22Rv1 (cell line): ENCODE measurements around the gene BCL11B.

Source experiments
- H3K27ac ChIP-seq: fragments of 450-650 bp; 2 replicates; pipeline ENCODE4 v1.5.1; 2017
- ZFX ChIP-seq: fragments of 450-650 bp; IDR thresholded peaks from 2 replicates; pipeline ENCODE4 v1.6.1; 2017; ENCODE audit warnings: antibody characterized with exemption, borderline replicate concordance
- TF ChIP-seq, protein P1 (sequence below): fragments of 450-650 bp; IDR thresholded peaks from 2 replicates; pipeline ENCODE4 v1.5.1; 2017; ENCODE audit warnings: mild to moderate bottlenecking

BCL11B gene

DNA sequence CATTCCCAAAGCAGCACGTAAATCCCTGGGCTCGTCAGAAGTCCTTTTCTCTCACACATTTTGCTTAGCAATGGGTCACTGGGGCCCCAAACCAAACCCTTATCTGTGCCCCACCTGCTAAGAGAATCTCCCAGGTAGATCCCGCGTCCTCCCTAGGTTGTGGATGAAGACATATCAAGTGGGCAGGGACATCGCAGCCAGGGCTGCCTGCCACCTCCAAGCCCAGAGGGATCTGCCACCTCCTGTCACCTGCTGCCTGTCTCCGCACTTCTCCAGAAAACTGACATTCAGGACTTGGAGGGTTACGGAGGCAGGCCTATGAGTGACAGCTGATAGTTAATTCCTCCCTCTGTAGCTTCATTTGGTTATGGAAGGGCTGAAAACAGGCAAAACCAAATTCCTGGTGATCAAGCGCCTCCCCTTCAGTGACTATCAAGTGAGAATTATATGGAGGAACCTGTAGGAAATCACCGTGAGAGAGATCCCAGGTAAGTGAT, 19.5 kb downstream of the BCL11B start:
- no peak for TF ChIP-seq ZFX
- TF ChIP-seq, protein P1, sequence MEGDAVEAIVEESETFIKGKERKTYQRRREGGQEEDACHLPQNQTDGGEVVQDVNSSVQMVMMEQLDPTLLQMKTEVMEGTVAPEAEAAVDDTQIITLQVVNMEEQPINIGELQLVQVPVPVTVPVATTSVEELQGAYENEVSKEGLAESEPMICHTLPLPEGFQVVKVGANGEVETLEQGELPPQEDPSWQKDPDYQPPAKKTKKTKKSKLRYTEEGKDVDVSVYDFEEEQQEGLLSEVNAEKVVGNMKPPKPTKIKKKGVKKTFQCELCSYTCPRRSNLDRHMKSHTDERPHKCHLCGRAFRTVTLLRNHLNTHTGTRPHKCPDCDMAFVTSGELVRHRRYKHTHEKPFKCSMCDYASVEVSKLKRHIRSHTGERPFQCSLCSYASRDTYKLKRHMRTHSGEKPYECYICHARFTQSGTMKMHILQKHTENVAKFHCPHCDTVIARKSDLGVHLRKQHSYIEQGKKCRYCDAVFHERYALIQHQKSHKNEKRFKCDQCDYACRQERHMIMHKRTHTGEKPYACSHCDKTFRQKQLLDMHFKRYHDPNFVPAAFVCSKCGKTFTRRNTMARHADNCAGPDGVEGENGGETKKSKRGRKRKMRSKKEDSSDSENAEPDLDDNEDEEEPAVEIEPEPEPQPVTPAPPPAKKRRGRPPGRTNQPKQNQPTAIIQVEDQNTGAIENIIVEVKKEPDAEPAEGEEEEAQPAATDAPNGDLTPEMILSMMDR, result no peak
- no peak overlapping the region for H3K27ac ChIP-seq

DNA sequence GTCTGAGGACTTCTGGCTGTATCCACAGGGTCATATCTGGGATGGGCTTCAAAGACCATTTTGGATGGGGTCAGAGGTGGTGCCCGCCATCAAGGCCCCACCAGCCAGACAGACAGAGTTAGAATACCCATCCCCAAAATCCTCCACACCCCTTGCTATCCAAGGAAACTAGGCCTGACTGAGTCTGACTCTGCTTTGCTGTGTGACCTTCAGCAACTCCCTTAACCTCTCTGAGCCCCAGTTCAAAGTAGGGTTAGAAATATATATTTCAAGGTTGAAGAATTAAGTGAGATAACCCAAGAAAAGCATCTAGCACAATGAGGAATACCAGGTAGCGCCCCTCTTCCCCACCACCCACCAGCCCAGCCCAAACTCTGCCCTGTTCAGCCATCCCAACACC, 20.3 kb downstream of the BCL11B start:
- no peak for TF ChIP-seq ZFX
- TF ChIP-seq, protein P1, result no peak
- no peak overlapping the region for H3K27ac ChIP-seq

DNA sequence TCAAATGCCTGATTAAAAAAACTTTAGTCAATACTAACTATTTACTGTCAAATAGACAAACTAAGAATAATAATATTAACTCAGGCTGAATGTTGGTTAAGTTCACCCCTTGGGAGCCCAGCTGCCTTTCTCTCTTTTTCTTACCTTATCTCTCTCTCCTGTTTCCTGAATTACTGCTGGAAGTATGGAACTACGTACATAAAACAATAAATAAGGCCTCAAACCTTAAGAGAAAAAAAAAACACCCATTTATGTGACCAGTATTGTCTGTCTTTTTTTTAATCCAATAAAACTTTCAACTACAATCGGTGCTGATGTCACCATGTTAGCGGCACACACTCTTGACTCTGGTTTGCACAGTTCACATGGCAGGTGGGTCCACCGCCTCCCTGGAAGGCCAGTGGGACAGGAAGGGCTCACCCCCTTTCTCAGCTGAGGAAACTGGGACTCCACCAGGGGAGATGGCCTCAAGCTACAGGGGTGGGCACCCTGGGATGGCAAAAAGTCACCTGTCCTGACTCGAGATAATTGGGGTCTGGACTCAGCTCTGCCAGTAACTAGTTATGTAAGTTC, 21.3 kb downstream of the BCL11B start:
- H3K27ac ChIP-seq, result no peak overlapping the region
- TF ChIP-seq, protein P1, result no peak
- TF ChIP-seq ZFX, result no peak

DNA sequence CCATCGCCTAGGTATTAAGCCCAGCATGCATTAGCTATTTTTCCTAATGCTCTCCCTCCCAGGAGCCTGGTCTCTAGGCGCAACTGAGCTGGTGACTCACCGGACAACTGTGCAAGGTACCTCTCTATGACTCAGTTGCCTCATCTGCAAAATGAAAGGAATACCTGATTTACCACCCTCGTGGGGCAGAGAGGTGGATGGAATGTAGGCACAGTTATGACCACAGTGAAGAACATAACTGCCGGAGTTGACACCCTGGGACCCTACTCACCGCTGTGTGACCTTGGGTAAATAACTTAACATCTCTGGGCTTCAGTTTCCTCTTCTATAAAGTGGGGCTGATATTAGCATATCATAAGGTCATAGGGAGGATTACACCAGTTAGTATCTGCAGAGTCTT, 22.6 kb downstream of the BCL11B start:
- H3K27ac ChIP-seq, result no peak overlapping the region
- no peak for TF ChIP-seq ZFX

DNA sequence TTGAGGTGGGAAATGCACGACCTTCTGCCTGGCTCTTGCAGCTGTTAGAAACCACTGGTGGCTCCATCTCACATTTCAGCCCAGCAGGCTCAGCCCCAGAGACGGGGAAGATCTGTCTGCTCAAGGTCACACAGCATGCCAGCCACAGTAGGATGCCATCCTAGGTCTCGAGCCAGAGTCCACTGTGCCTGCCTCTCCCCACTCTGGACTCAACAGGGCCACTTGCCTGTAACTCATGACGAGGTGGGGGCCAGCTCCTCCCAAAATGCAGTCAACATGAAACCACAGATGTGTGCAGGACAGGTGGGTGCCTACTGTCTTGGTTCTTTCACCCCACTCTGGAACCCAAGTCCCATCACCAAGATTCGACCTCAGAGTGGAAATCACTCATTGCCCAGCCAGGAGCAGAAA, 23.2 kb downstream of the BCL11B start:
- H3K27ac ChIP-seq, result no peak overlapping the region
- TF ChIP-seq, protein P1, result no peak
- TF ChIP-seq ZFX, result no peak

DNA sequence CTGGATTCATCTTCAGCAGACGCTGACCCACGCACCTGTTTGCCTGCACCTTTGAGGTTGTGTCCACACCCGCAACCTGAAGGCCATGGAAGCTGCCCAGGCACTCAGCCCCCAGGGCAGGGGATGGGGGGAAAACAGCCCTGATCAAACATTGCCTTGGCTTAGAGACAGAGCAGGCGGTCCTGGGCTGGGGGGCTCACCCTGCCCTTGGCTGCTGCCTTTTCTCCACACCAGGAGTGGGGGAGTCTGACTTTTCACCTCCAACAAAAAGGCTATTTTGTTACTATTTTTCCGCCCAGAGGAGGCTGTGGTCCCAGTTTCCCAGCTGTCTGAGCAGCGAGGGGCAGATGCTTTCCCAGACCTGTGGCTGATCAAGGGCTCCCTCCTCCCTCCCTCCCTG, 24.2 kb downstream of the BCL11B start:
- no peak for TF ChIP-seq ZFX
- TF ChIP-seq, protein P1, result no peak

DNA sequence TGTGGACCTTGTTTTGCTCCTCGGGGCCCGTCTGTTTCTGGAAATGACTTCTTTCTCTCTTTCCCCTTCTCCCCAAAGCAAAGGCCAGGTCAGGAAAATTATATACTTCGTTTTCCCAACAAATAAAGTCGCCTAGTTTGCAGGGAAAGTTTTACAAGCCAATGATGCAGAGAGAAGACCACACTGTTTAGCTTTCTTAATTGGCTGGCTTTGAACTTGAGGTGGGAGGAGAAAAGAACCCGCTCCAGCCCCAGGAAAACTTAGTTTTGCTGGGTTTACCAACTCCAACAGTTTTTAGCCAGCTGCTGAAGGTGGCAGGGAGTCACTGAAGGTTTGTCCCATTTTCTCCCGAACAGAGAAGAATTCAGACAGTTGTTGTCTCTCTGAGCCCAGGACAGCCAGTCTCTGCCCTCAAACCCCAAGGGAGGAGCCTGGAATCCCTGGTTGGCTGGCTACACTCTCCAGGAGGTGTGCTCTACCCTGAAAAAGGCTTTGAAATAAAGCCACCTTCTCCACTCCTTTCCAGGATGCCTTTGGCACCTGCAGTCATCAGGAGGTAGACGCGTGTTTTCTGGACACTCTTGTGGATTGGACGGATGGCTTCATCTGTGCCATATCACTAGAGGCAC, 24.8 kb downstream of the BCL11B start:
- no peak overlapping the region for H3K27ac ChIP-seq
- TF ChIP-seq, protein P1, result no peak
- TF ChIP-seq ZFX, result no peak

More for the DNA sequence above, 24.2 kb downstream of the BCL11B start:
- H3K27ac ChIP-seq, result no peak overlapping the region
